ENCODE results near the gene MIER3. TPM values are rescaled to one million over a fixed set of nuclear protein-coding genes. Genes with fewer than 3 reads are reported as not detected.

Gene MIER3
- total RNA-seq, 1 experiment from 2014 or later: 44.8 TPM

DNA sequence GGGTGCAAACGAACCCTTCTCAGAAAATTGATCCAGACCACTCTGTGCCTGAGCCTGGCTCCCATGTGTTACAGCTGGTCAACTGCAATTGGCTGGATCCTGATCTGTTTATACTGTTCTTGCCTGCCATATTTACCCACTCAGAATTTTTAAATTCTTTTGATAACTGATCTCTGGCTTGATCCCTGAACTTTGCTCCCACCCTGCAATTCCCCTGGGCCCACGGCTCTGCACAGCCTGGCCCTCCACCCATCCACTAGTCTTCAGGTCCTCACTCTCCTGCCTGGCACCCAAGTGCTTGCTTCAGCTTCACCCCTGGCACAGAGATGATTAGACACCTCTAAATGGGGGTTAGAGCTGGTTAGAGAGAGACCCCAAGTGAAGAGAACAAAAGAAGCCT, 25.9 kb upstream of the MIER3 start:
- H2BK5ac ChIP-seq (ENCODE audit: insufficient read length, low read length): no peak overlapping the region
- no peak overlapping the region for H2BK120ac ChIP-seq (ENCODE audit: low read depth, low read length, poor library complexity, severe bottlenecking)
- no peak overlapping the region for H3K18ac ChIP-seq (ENCODE audit: insufficient read length, low read depth, low read length)
- no peak overlapping the region for H2AFZ ChIP-seq (ENCODE audit: low read length)
- no peak overlapping the region; a peak in 1 of 7 replicates for H3K27ac Mint-ChIP-seq
- no peak overlapping the region for H3K14ac ChIP-seq (ENCODE audit: insufficient read depth, low read length)
- TF ChIP-seq CTCF (conservative IDR thresholded peaks at IDR 0.05): no peak
- H4K20me1 ChIP-seq (ENCODE audit: control insufficient read depth, insufficient read depth, insufficient read length): no peaks in the 10 kb centered on the region
- no peak overlapping the region for H3K27ac ChIP-seq (ENCODE audit: insufficient read length, low read depth, low read length)
- H4K8ac ChIP-seq (replicated peaks; ENCODE audit: insufficient read length, low read depth, low read length): no peak overlapping the region
- no peak overlapping the region for H3K4ac ChIP-seq (ENCODE audit: low read depth, low read length)
- no peak overlapping the region for H3K4me2 ChIP-seq (ENCODE audit: insufficient read depth, insufficient read length, low read length)
- no peak overlapping the region for H3T11ph ChIP-seq (ENCODE audit: low read length)
- no peak overlapping the region for H2BK20ac ChIP-seq (ENCODE audit: low read depth, low read length, poor library complexity, severe bottlenecking)
- H4K91ac ChIP-seq (ENCODE audit: insufficient read length, low read depth, low read length): no peak overlapping the region
- H3K4me1 Mint-ChIP-seq: peaks cover 0 to 12% of the 10 kb centered on the region in 2 experiments; a peak in 2 of 4 replicates
- no peak overlapping the region for H4K5ac ChIP-seq (ENCODE audit: insufficient read length, low read depth, low read length)
- H3K23ac ChIP-seq (ENCODE audit: insufficient read length, low read depth, low read length): no peak overlapping the region
- H2BK15ac ChIP-seq (ENCODE audit: low read depth, low read length): no peak overlapping the region
- H3K27me3 ChIP-seq (ENCODE audit: insufficient read depth, low read length): no peaks in the 10 kb centered on the region
- WGBS (ENCODE audit: extremely low coverage, insufficient read length, low lambda C conversion rate): no CpG with 5 or more reads among the region's 2 CpGs
- H3K23me2 ChIP-seq (ENCODE audit: insufficient read length, low read depth, low read length, poor library complexity, severe bottlenecking): no peaks in the 10 kb centered on the region
- H3K9me3 Mint-ChIP-seq: no peaks in the 10 kb centered on the region
- no peak overlapping the region for H3K4me3 Mint-ChIP-seq
- H3K36me3 Mint-ChIP-seq (ENCODE audit: insufficient read depth in 1 of 3, low read depth in 3 of 3): no peaks in the 10 kb centered on the region
- H3K79me1 ChIP-seq (ENCODE audit: insufficient read depth, low read depth, low read length, poor library complexity, severe bottlenecking): no peaks in the 10 kb centered on the region
- H3K56ac ChIP-seq (ENCODE audit: insufficient read length, low read depth, low read length): no peak overlapping the region
- no peak for DNase-seq
- H2BK12ac ChIP-seq (ENCODE audit: insufficient read length, low read depth, low read length): no peak overlapping the region
- H2AK5ac ChIP-seq (ENCODE audit: insufficient read length, low read length): no peak overlapping the region
- no peaks in the 10 kb centered on the region for H3K4me1 ChIP-seq (ENCODE audit: insufficient read depth, low read length)
- H3K9me3 ChIP-seq (ENCODE audit: control insufficient read depth, low read depth, low read length): no peaks in the 10 kb centered on the region
- no peak overlapping the region for H3K9ac ChIP-seq (ENCODE audit: extremely low read depth, insufficient read length, low read length)
- H3K27me3 Mint-ChIP-seq (ENCODE audit: low read depth): no peaks in the 10 kb centered on the region; the same call in 1 of the 2 replicates
- no peaks in the 10 kb centered on the region for H3K79me2 ChIP-seq (ENCODE audit: insufficient read depth, low read length)

All from H9 (cell line).